Kidney epithelial cell (primary cell): Measurements from ENCODE around the gene HMGXB4. TPM values are rescaled to one million over a fixed set of nuclear protein-coding genes. Genes with fewer than 3 reads are reported as not detected.

Experiments used
- DNase-seq: peaks from one replicate; pipeline ENCODE4 v3.0.0-alpha.2; 2010; ENCODE audit warnings: low read depth
- H3K27me3 ChIP-seq: 2 replicates; pipeline ENCODE4 v1.6.0; 2011; ENCODE audit warnings: low read length; ENCODE audit not compliant: control insufficient read depth, insufficient read depth
- H3K36me3 ChIP-seq: 2 replicates; pipeline ENCODE4 v1.5.1; 2011; ENCODE audit warnings: low read length; ENCODE audit not compliant: control insufficient read depth, insufficient read depth
- H3K4me3 ChIP-seq: 2 replicates; pipeline ENCODE4 v1.5.1; 2011; ENCODE audit warnings: low read depth, mild to moderate bottlenecking, control low read depth, low read length
- total RNA-seq: library from RNA; depleted of rRNA; stranded (reverse); fragments of >200 nt; gene quantifications from 2 replicates; pipeline ENCODE4 v1.2.3, GENCODE V29; 2015
- TF ChIP-seq, protein P1 (sequence below): IDR thresholded peaks from 2 replicates; pipeline ENCODE4 v1.5.1; 2011; ENCODE audit warnings: mild to moderate bottlenecking, moderate library complexity, low read length, control low read depth, inconsistent platforms; ENCODE audit not compliant: insufficient read depth, poor library complexity, severe bottlenecking

The HMGXB4 gene
- total RNA-seq = 23.4 and 27.7 TPM in 2 replicates

- Histone ChIP-seq H3K4me3 (peak within 1 kb of the TSS; percentile 77), H3K27me3 (no peaks in the 10 kb centered on the region), H3K36me3 (no peaks in the 10 kb centered on the region)
- TF ChIP-seq, protein P1, sequence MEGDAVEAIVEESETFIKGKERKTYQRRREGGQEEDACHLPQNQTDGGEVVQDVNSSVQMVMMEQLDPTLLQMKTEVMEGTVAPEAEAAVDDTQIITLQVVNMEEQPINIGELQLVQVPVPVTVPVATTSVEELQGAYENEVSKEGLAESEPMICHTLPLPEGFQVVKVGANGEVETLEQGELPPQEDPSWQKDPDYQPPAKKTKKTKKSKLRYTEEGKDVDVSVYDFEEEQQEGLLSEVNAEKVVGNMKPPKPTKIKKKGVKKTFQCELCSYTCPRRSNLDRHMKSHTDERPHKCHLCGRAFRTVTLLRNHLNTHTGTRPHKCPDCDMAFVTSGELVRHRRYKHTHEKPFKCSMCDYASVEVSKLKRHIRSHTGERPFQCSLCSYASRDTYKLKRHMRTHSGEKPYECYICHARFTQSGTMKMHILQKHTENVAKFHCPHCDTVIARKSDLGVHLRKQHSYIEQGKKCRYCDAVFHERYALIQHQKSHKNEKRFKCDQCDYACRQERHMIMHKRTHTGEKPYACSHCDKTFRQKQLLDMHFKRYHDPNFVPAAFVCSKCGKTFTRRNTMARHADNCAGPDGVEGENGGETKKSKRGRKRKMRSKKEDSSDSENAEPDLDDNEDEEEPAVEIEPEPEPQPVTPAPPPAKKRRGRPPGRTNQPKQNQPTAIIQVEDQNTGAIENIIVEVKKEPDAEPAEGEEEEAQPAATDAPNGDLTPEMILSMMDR = peak; percentile 6
- DNase-seq = peak; percentile 16
Measured at GRCh38 chr22:35257321-35258190, at the start of gene HMGXB4. TSS of gene HMGXB4 (plus strand) at chr22:35257493. CDS start at chr22:35262391, 4,898 bp downstream.

DNA sequence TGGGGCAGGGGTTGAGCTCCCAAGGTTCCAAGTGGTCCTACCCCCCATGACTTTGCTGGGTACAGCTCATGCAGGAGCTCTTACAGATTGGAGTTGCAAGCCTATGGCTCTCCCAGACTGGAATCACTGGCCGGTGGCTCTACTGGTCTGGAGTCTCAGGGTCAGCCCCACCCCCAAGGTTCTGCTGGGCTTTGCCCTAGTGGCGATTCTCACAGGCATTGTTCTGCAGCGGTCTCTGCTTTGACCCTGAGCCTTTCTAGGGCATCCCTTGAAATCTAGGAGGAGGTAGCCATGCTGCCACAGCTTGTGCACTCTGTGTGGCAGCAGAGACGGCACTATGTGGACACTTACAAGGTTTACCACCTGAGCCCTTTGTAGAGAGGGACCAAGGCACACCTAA lies 49.3 kb upstream of the HMGXB4 start:
- TF ChIP-seq, protein P1 = no peak
- H3K27me3 ChIP-seq = no peaks in the 10 kb centered on the region
- H3K36me3 ChIP-seq = no peaks in the 10 kb centered on the region
- DNase-seq = no peak
- no peak overlapping the region for H3K4me3 ChIP-seq

GRCh38 chr22:35209203-35209602 lies 48.1 kb upstream of the HMGXB4 start:
- H3K27me3 ChIP-seq = no peaks in the 10 kb centered on the region
- no peak overlapping the region for H3K4me3 ChIP-seq
- DNase-seq = no peak
- H3K36me3 ChIP-seq = no peaks in the 10 kb centered on the region
- TF ChIP-seq, protein P1 = no peak

DNA sequence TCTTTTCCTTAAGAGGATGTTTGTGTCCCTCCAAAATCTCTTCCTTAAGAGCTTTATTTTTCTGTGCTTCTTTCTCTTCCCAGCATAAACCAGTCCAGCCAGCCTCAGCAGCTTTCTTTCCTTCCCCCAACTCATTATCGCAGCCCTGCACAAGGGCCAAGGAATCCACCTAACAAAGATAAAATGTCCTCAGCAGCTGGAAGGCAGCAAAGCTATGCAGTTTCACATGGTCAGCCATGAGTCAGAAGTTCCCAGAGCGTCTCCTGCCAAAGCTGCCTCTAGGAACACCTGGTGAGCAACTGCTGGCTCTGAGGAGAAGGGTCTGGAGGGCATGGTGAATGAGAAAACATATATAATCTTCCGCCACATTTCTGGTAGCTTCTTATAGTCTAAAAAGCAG lies 45.3 kb upstream of the HMGXB4 start:
- TF ChIP-seq, protein P1 = no peak
- DNase-seq = peak; percentile 44
- no peak overlapping the region for H3K4me3 ChIP-seq
- no peaks in the 10 kb centered on the region for H3K27me3 ChIP-seq
- no peaks in the 10 kb centered on the region for H3K36me3 ChIP-seq

DNA sequence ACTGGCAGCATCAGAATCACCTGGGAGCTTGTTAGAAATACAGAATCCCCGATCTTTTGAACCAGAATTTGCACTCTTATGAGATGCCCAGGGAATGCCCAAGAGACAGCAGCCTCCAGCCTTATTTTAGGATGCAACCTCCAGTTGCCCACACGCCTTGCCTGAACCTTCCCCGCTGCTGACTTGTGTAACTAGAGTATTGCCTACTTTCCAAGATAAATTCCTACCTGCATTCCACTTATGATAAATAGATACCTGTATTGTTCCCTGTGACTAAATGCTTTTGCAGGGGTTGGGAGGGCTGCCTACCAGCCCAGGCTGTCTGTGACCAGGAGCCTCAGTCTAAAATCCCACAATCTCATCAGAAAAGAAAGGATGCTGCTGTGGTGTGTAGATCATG lies 44.3 kb upstream of the HMGXB4 start:
- Histone ChIP-seq H3K4me3 (no peak overlapping the region), H3K27me3 (no peaks in the 10 kb centered on the region)
- TF ChIP-seq, protein P1 = no peak

GRCh38 chr22:35214968-35215367 lies 42.3 kb upstream of the HMGXB4 start:
- H3K27me3 ChIP-seq = no peaks in the 10 kb centered on the region
- no peak for DNase-seq
- TF ChIP-seq, protein P1 = no peak
- no peak overlapping the region for H3K4me3 ChIP-seq
- H3K36me3 ChIP-seq = no peaks in the 10 kb centered on the region

More for the DNA sequence above, 44.3 kb upstream of the HMGXB4 start:
- DNase-seq = no peak
- H3K36me3 ChIP-seq = no peaks in the 10 kb centered on the region
